ENCODE measurements around the gene PACRG. TPM values are rescaled to one million over a fixed set of nuclear protein-coding genes. Genes with fewer than 3 reads are reported as not detected.

PACRG gene
- total and polyA plus RNA-seq, 12 donors: 2.1 to 34.6 (median 10.0) TPM

DNA sequence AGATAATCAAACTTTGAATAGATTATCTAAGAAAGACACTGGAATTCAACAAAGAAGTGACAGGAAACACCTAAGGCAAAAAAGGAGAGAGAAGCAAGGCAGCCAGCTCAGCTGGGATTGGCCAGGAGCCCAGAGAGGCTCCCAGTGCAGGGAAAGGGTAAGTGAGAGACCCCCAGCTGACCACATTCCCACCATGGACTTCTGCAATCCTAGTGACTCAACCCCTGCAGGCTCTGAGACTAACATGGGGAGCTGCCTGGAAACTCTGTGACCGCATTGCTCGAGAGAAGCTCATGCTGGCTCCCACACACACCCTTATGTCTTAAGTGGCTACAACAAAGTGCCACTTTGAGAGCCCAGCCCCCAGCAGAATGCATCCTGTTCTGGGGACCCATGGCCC lies 215.1 kb downstream of the PACRG start:
- Histone ChIP-seq H3K9me3 (peaks cover 0 to 31% (median 9%) of the 10 kb centered on the region in 11 donors), H3K4me1 (peaks cover 0 to 12% (median 0%) of the 10 kb centered on the region in 9 donors), H3K27ac (no peak overlapping the region), H3K4me3 (no peak overlapping the region), H3K27me3 (no peaks in the 10 kb centered on the region), H3K36me3 (no peaks in the 10 kb centered on the region)
- DNase-seq (no peak), ATAC-seq (no peak)
- intact Hi-C loops (cut with DNase I): no loop called here
- WGBS, 2 donors: 87 to 99% methylated on average over 2 of the region's 2 CpGs
- TF ChIP-seq, protein P1, sequence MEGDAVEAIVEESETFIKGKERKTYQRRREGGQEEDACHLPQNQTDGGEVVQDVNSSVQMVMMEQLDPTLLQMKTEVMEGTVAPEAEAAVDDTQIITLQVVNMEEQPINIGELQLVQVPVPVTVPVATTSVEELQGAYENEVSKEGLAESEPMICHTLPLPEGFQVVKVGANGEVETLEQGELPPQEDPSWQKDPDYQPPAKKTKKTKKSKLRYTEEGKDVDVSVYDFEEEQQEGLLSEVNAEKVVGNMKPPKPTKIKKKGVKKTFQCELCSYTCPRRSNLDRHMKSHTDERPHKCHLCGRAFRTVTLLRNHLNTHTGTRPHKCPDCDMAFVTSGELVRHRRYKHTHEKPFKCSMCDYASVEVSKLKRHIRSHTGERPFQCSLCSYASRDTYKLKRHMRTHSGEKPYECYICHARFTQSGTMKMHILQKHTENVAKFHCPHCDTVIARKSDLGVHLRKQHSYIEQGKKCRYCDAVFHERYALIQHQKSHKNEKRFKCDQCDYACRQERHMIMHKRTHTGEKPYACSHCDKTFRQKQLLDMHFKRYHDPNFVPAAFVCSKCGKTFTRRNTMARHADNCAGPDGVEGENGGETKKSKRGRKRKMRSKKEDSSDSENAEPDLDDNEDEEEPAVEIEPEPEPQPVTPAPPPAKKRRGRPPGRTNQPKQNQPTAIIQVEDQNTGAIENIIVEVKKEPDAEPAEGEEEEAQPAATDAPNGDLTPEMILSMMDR (IDR thresholded peaks at IDR 0.05): no peak

DNA sequence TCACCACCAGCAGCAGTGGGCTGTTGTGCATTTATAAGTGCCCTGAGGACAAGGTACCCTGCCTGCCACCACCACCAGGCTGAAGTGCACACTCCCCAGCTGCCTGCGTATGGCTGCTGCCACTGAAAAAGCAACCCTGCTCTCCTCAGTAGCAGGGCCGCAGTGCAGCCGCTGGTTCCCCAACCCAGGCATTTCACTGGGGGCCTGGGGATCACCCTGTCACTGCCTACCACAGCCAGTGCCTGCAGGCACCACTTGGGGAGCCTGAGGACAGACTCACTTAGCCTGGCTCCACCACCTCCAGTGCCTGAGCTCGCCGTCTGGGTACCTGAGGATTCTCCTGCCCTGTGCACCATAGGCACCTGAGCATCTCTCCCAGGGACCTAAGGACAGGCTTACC lies 215.6 kb downstream of the PACRG start:
- peaks cover 0 to 27% (median 9%) of the 10 kb centered on the region in 11 donors for H3K9me3 ChIP-seq
- H3K36me3 ChIP-seq: no peaks in the 10 kb centered on the region
- TF ChIP-seq, protein P1 (IDR thresholded peaks at IDR 0.05): no peak
- no peak for ATAC-seq
- 76 to 78% methylated on average over 5 of the region's 5 CpGs for WGBS, 2 donors
- intact Hi-C loops (cut with DNase I): no loop called here
- no peak overlapping the region for H3K4me3 ChIP-seq
- DNase-seq: no peak
- H3K27me3 ChIP-seq: no peaks in the 10 kb centered on the region
- peaks cover 0 to 12% (median 0%) of the 10 kb centered on the region in 9 donors for H3K4me1 ChIP-seq
- H3K27ac ChIP-seq: no peak overlapping the region

DNA sequence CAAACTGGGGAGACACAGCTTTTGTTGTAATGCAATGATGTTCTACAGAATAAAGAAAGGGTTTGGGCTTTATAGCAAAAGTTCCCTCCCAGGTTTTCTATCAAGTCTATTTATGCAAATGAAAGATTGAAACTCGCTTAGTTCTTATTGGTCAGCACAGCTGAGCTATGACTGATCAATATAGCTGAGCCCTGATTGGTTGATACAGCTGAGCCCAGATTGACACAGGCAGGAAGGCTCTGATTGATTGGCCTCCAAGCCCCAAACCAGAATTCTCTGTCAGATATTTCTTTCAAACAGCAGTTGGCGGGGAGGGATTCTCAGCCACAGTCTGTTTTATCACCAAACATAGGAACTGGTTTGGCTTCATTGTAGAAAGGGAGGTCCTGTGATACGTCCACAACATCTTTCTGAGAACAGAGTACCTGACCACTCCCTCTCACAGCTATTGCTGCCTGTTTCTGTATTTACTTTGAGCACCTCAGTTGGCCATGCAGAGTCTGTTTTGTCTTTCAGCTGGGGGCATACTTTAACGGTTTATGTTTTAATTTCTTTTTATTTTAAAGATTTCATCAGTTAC lies 223.5 kb downstream of the PACRG start:
- Histone ChIP-seq H3K4me1 (no peaks in the 10 kb centered on the region), H3K27me3 (no peaks in the 10 kb centered on the region), H3K36me3 (no peaks in the 10 kb centered on the region), H3K4me3 (no peak overlapping the region), H3K9me3 (no peaks in the 10 kb centered on the region), H3K27ac (no peak overlapping the region)
- intact Hi-C loops (cut with DNase I): no loop called here
- WGBS, 2 donors: 81 to 82% methylated on average over 4 of the region's 4 CpGs
- DNase-seq (no peak), ATAC-seq (no peak)
- TF ChIP-seq, protein P1 (IDR thresholded peaks at IDR 0.05): no peak

DNA sequence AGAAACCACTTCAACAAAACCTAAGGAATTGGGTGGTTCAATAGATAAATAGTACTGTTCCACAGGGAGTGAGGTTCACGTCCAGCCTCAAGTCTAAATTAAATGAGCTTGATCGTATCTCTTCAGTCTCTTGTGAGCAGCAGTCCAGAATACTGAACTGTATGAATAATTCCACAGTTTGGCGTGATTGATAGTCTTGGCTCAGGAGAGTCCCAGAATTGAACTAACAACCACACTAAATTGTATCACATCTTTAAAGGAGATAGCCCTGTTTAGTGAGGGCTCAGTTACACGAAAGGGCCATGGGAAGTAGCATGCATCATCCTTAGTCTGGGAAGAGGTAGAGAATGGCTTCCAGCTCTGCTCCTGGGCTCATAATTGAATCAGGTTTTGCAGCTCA lies 224.6 kb downstream of the PACRG start:
- TF ChIP-seq, protein P1 (IDR thresholded peaks at IDR 0.05): no peak
- no peaks in the 10 kb centered on the region for H3K36me3 ChIP-seq
- H3K4me1 ChIP-seq: peaks cover 0 to 10% (median 0%) of the 10 kb centered on the region in 9 donors
- H3K27me3 ChIP-seq: no peaks in the 10 kb centered on the region
- H3K27ac ChIP-seq: no peak overlapping the region
- ATAC-seq (no peak), DNase-seq (no peak)
- 75 to 80% methylated on average over 4 of the region's 4 CpGs for WGBS, 2 donors
- intact Hi-C loops (cut with DNase I): no loop called here
- no peaks in the 10 kb centered on the region for H3K9me3 ChIP-seq
- no peak overlapping the region for H3K4me3 ChIP-seq

All from heart right ventricle (tissue), 16 donors.